Activated naive CD4-positive, alpha-beta T cell treated with anti-CD3 and anti-CD28 coated beads, Interleukin-2, amount 50 U/mL, for 16 hours (primary cell): Measurements from ENCODE around the gene SMIM1.

ENCODE experiments used
- DNase-seq: peaks from one replicate; pipeline ENCODE4 v3.0.0-alpha.2; 2020

The SMIM1 gene

GRCh38 chr1:3772715-3773571 lies at the start of gene SMIM1:
Gene SMIM1 (plus strand): TSS chr1:3772749. CDS start chr1:3775374, 2,625 bp downstream.
- DNase-seq, result no peak

GRCh38 chr1:3722846-3723245 lies 49.7 kb upstream of the SMIM1 start:
- no peak for DNase-seq

GRCh38 chr1:3724416-3725030 lies 48.0 kb upstream of the SMIM1 start:
- peak; percentile 81 for DNase-seq

GRCh38 chr1:3725366-3725765 lies 47.2 kb upstream of the SMIM1 start:
- no peak for DNase-seq

- DNase-seq, result no peak
These were observed 45.3 kb upstream of the SMIM1 start for GRCh38 chr1:3727042-3727824.

- no peak for DNase-seq
These were observed 44.4 kb upstream of the SMIM1 start for GRCh38 chr1:3727825-3728776.

- DNase-seq, result no peak
These were observed 42.7 kb upstream of the SMIM1 start for GRCh38 chr1:3729594-3730542.

GRCh38 chr1:3730543-3731247 lies 41.9 kb upstream of the SMIM1 start:
- no peak for DNase-seq

GRCh38 chr1:3731583-3732433 lies 40.7 kb upstream of the SMIM1 start:
- no peak for DNase-seq

GRCh38 chr1:3732434-3733093 lies 40.0 kb upstream of the SMIM1 start:
- DNase-seq, result no peak

GRCh38 chr1:3733094-3733882 lies 39.3 kb upstream of the SMIM1 start:
- no peak for DNase-seq

GRCh38 chr1:3733883-3734589 lies 38.5 kb upstream of the SMIM1 start:
- no peak for DNase-seq

- DNase-seq, result no peak
These were observed 37.9 kb upstream of the SMIM1 start for GRCh38 chr1:3734602-3735001.

- no peak for DNase-seq
These were observed 37.4 kb upstream of the SMIM1 start for GRCh38 chr1:3735027-3735681.

GRCh38 chr1:3735688-3736087 lies 36.9 kb upstream of the SMIM1 start:
- DNase-seq, result no peak

- DNase-seq, result no peak
These were observed 36.4 kb upstream of the SMIM1 start for GRCh38 chr1:3736131-3736561.

GRCh38 chr1:3736708-3737107 lies 35.8 kb upstream of the SMIM1 start:
- no peak for DNase-seq
